Hepatocyte (in vitro differentiated cells): ENCODE measurements around the gene CFAP221. TPM values are rescaled to one million over a fixed set of nuclear protein-coding genes. Genes with fewer than 3 reads are reported as not detected.

Experiments
- DNase-seq: peaks from one replicate; pipeline ENCODE4 v3.0.0-alpha.2; 2016; ENCODE audit warnings: low spot score
- H2AFZ ChIP-seq: fragments of 200-600 bp; sonication (generic); 2 replicates; pipeline ENCODE4 v1.6.0; 2016; ENCODE audit warnings: antibody characterized with exemption, mild to moderate bottlenecking
- H3K27ac ChIP-seq: fragments of 200-600 bp; sonication (generic); 2 replicates; pipeline ENCODE4 v1.5.1; 2016; ENCODE audit warnings: mild to moderate bottlenecking
- H3K27me3 ChIP-seq: fragments of 200-600 bp; sonication (generic); 2 replicates; pipeline ENCODE4 v1.6.1; 2016
- H3K36me3 ChIP-seq: fragments of 200-600 bp; sonication (generic); replicated peaks from 2 replicates; pipeline ENCODE4 v1.5.1; 2016; ENCODE audit warnings: low read depth; ENCODE audit not compliant: insufficient read depth
- H3K4me1 ChIP-seq: fragments of 200-600 bp; sonication (generic); 2 replicates; pipeline ENCODE4 v1.5.1; 2016; ENCODE audit warnings: mild to moderate bottlenecking, moderate library complexity; ENCODE audit not compliant: insufficient read depth
- H3K4me2 ChIP-seq: fragments of 200-600 bp; sonication (generic); 2 replicates; pipeline ENCODE4 v1.6.0; 2016
- H3K4me3 ChIP-seq: fragments of 200-600 bp; sonication (generic); 2 replicates; pipeline ENCODE4 v1.5.1; 2016; ENCODE audit warnings: mild to moderate bottlenecking
- H3K79me2 ChIP-seq: fragments of 200-600 bp; sonication (generic); 2 replicates; pipeline ENCODE4 v1.6.0; 2017; ENCODE audit warnings: mild to moderate bottlenecking
- H3K9me2 ChIP-seq: fragments of 200-600 bp; sonication (generic); replicated peaks from 2 replicates; pipeline ENCODE4 v1.6.0; 2017; ENCODE audit warnings: mild to moderate bottlenecking; ENCODE audit not compliant: insufficient read depth
- H3K9me3 ChIP-seq: fragments of 200-600 bp; sonication (generic); 2 replicates; pipeline ENCODE4 v1.5.1; 2016; ENCODE audit warnings: low read depth, mild to moderate bottlenecking
- H4K20me1 ChIP-seq: fragments of 200-600 bp; sonication (generic); 2 replicates; pipeline ENCODE4 v1.6.0; 2016; ENCODE audit warnings: mild to moderate bottlenecking; ENCODE audit not compliant: insufficient read depth, poor library complexity, severe bottlenecking
- EZH2 ChIP-seq: fragments of 200-600 bp; sonication (generic); IDR thresholded peaks from 2 replicates; pipeline ENCODE4 v1.6.1; 2016; ENCODE audit warnings: antibody characterized with exemption, mild to moderate bottlenecking, borderline replicate concordance
- EZH2phosphoT487 ChIP-seq: fragments of 200-600 bp; sonication (generic); IDR thresholded peaks from one replicate; pipeline ENCODE4 v1.6.1; 2018; ENCODE audit warnings: antibody characterized with exemption, mild to moderate bottlenecking, low read depth, moderate library complexity; ENCODE audit not compliant: unreplicated experiment, severe bottlenecking
- WGBS: methylation state at CpG from one replicate; pipeline ENCODE4 v1.1.6; 2016; ENCODE audit warnings: low lambda C conversion rate; ENCODE audit errors: missing lambda C conversion rate; 5-methylcytosine and 5-hydroxymethylcytosine counted together
- polyA plus RNA-seq: library from polyadenylated mRNA; unstranded; fragments of >200 nt; fragmentation: Nextera tagmentation; extraction: Ambion mirVana; gene quantifications from 2 replicates; pipeline ENCODE4 v1.2.1, GENCODE V29; 2016
- total RNA-seq: library from RNA; depleted of rRNA; stranded (reverse); fragments of >200 nt; gene quantifications from 2 replicates; pipeline ENCODE4 v1.2.3, GENCODE V29; 2014
- TF ChIP-seq, protein P1 (sequence below): fragments of 200-600 bp; sonication (generic); IDR thresholded peaks from 2 replicates; pipeline ENCODE4 v1.5.1; 2016; ENCODE audit warnings: antibody characterized with exemption, mild to moderate bottlenecking; ENCODE audit not compliant: poor library complexity

CFAP221 gene
- total and polyA plus RNA-seq, 2 experiments from 2014 or later: 3.3 to 3.4 TPM

DNA sequence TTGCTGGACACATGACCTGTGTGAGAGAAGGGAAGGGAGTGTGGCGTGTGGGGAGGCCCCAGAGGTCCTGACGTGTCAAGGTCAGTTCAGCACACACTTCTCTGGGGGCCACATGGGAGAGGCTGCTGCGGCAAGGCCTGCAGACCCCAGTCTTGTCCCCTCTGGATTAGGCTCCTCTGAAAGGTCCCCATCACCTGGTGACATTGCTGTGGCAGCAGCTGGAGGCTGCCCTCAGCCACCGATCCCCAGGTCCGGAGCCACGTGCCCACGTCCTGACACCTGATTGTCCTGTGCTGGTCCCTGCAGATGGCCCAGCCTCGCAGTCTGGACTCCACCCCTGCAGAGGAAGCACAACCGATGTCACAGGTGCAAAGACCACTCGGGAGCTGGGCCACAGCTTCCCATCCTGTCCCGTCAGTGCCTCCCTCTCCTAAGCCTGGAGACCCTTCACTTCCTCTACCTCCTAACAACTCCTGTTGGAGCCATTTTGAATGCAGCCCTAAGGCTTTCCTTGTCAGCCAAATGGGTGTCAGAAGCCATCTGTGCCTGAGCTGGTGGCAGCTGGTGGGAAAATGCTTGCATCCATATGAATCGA, 147.5 kb downstream of the CFAP221 start:
- no peak for TF ChIP-seq EZH2
- no peak for TF ChIP-seq EZH2phosphoT487
- TF ChIP-seq, protein P1, sequence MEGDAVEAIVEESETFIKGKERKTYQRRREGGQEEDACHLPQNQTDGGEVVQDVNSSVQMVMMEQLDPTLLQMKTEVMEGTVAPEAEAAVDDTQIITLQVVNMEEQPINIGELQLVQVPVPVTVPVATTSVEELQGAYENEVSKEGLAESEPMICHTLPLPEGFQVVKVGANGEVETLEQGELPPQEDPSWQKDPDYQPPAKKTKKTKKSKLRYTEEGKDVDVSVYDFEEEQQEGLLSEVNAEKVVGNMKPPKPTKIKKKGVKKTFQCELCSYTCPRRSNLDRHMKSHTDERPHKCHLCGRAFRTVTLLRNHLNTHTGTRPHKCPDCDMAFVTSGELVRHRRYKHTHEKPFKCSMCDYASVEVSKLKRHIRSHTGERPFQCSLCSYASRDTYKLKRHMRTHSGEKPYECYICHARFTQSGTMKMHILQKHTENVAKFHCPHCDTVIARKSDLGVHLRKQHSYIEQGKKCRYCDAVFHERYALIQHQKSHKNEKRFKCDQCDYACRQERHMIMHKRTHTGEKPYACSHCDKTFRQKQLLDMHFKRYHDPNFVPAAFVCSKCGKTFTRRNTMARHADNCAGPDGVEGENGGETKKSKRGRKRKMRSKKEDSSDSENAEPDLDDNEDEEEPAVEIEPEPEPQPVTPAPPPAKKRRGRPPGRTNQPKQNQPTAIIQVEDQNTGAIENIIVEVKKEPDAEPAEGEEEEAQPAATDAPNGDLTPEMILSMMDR: no peak
- H4K20me1 ChIP-seq: no peaks in the 10 kb centered on the region
- H3K9me2 ChIP-seq: no peaks in the 10 kb centered on the region
- no peaks in the 10 kb centered on the region for H3K79me2 ChIP-seq
- H3K4me1 ChIP-seq: peaks cover 16% of the 10 kb centered on the region
- H3K27me3 ChIP-seq: no peaks in the 10 kb centered on the region
- no peak overlapping the region for H3K4me2 ChIP-seq
- H2AFZ ChIP-seq: no peak overlapping the region
- DNase-seq: no peak
- no peak overlapping the region for H3K4me3 ChIP-seq
- no peaks in the 10 kb centered on the region for H3K9me3 ChIP-seq
- no peaks in the 10 kb centered on the region for H3K36me3 ChIP-seq
- WGBS: 93% methylated on average over 12 of the region's 12 CpGs
- H3K27ac ChIP-seq: no peak overlapping the region

DNA sequence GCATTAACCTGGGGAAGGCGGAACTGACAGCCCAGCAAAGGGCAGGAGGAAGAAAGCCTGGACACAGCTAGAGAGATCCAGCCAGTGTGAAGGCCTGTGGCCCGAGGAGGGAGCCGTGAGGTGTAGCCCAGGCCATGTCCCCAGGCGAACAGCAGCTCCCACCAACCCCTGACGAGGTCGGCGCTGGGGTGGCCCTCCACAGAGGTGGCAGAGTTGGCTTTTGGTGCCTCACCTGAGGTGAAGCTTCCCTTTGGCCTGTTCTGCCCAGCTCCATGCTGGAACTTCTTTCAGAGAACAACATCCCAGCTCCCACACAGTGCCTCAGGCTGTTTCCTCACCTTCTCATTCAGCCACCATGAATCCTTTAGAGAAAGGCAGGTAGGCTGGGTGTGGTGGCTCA, 148.1 kb downstream of the CFAP221 start:
- Histone ChIP-seq H2AFZ (no peak overlapping the region), H4K20me1 (no peaks in the 10 kb centered on the region), H3K27ac (no peak overlapping the region), H3K79me2 (no peaks in the 10 kb centered on the region), H3K4me2 (no peak overlapping the region), H3K4me3 (no peak overlapping the region), H3K9me2 (no peaks in the 10 kb centered on the region), H3K36me3 (no peaks in the 10 kb centered on the region), H3K4me1 (peaks cover 16% of the 10 kb centered on the region), H3K27me3 (no peaks in the 10 kb centered on the region), H3K9me3 (no peaks in the 10 kb centered on the region)
- TF ChIP-seq EZH2phosphoT487: no peak
- TF ChIP-seq EZH2: no peak
- TF ChIP-seq, protein P1: no peak
- WGBS: 96% methylated on average over 7 of the region's 7 CpGs
- no peak for DNase-seq

DNA sequence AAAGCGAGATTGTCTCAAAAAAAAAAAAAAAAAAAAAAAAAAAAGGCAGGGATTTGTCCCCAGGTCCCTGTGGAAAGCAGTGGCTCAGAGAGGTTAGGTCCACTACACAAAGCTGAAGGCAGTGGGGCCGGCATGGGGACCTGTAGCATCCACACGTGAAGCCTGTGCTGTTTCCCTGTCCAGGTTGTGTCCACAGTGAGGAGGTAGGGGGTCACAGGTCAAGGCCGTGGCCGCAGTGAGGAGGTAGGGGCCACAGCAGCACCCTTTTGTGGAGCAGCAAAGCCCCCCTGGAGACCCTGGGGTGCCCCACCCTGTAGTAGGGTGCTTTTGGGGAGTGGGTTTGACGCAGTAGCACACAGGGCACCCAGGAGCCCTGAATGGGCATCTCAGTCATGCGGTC, 148.7 kb downstream of the CFAP221 start:
- 79% methylated on average over 7 of the region's 7 CpGs for WGBS
- H3K9me2 ChIP-seq: no peaks in the 10 kb centered on the region
- TF ChIP-seq, protein P1: no peak
- no peak for TF ChIP-seq EZH2phosphoT487
- no peak for TF ChIP-seq EZH2

DNA sequence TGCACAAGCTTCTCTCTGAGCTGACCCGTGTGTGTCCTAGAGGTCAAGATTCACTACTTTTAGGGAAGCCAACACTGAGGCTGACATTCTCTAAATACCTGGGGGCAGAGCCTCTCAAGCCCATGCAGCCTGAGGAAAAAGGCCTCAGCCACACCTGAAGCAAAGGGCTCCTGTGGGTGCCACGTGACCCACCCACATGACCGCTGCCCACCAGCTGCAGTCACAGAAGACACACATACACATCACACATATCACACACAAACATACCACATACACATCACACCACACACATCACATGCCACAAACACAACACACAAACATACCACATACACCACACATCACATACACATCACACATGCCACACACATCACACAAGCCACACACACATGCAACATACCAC, 149.3 kb downstream of the CFAP221 start:
- H3K27me3 ChIP-seq: no peaks in the 10 kb centered on the region
- no peaks in the 10 kb centered on the region for H3K9me3 ChIP-seq
- no peaks in the 10 kb centered on the region for H4K20me1 ChIP-seq
- H3K36me3 ChIP-seq: no peaks in the 10 kb centered on the region
- no peak overlapping the region for H2AFZ ChIP-seq
- no peak for DNase-seq
- H3K4me1 ChIP-seq: peaks cover 16% of the 10 kb centered on the region
- H3K9me2 ChIP-seq: no peaks in the 10 kb centered on the region
- H3K4me3 ChIP-seq: no peak overlapping the region
- H3K27ac ChIP-seq: no peak overlapping the region
- 82% methylated on average over 3 of the region's 3 CpGs for WGBS
- no peak overlapping the region for H3K4me2 ChIP-seq
- H3K79me2 ChIP-seq: no peaks in the 10 kb centered on the region
- TF ChIP-seq, protein P1: no peak
- TF ChIP-seq EZH2phosphoT487 (no peak), EZH2 (no peak)

More for the DNA sequence above, 148.7 kb downstream of the CFAP221 start:
- no peaks in the 10 kb centered on the region for H4K20me1 ChIP-seq
- no peaks in the 10 kb centered on the region for H3K79me2 ChIP-seq
- no peaks in the 10 kb centered on the region for H3K9me3 ChIP-seq
- no peak for DNase-seq
- H2AFZ ChIP-seq: no peak overlapping the region
- H3K27ac ChIP-seq: no peak overlapping the region
- H3K4me1 ChIP-seq: peaks cover 16% of the 10 kb centered on the region
- no peak overlapping the region for H3K4me3 ChIP-seq
- H3K36me3 ChIP-seq: no peaks in the 10 kb centered on the region
- no peaks in the 10 kb centered on the region for H3K27me3 ChIP-seq
- H3K4me2 ChIP-seq: no peak overlapping the region
